Activated T-cell treated with anti-CD3 and anti-CD28 coated beads, Interleukin-2, amount 50 U/mL, for 24 hours (primary cell): ENCODE measurements around the gene EHD2.
A peak's percentile ranks its signal among the peaks of the same experiment; 100 is the strongest.
"Not testable (repeated sequence)": the region's sequence is repeated elsewhere in the genome, so short reads cannot be mapped to it uniquely, and the experiment has no call there.

Experiments
- DNase-seq: peaks from one replicate; pipeline ENCODE4 v3.0.0-alpha.2; 2020
- H3K27ac Mint-ChIP-seq: 2 replicates; pipeline ENCODE4 v1.8.0; 2020; ENCODE audit warnings: mild to moderate bottlenecking, mixed read lengths
- H3K27me3 Mint-ChIP-seq: 2 replicates; pipeline ENCODE4 v1.8.0; 2020; ENCODE audit warnings: mixed read lengths
- H3K36me3 Mint-ChIP-seq: 2 replicates; pipeline ENCODE4 v1.8.0; 2020; ENCODE audit warnings: low read depth, mixed read lengths
- H3K4me1 Mint-ChIP-seq: 2 replicates; pipeline ENCODE4 v1.8.0; 2020; ENCODE audit warnings: low read depth, mixed read lengths
- H3K4me3 Mint-ChIP-seq: 2 replicates; pipeline ENCODE4 v1.8.0; 2020; ENCODE audit warnings: mild to moderate bottlenecking, moderate library complexity, mixed read lengths
- H3K9me3 Mint-ChIP-seq: 2 replicates; pipeline ENCODE4 v1.8.0; 2020; ENCODE audit warnings: mixed read lengths

EHD2 gene

DNA sequence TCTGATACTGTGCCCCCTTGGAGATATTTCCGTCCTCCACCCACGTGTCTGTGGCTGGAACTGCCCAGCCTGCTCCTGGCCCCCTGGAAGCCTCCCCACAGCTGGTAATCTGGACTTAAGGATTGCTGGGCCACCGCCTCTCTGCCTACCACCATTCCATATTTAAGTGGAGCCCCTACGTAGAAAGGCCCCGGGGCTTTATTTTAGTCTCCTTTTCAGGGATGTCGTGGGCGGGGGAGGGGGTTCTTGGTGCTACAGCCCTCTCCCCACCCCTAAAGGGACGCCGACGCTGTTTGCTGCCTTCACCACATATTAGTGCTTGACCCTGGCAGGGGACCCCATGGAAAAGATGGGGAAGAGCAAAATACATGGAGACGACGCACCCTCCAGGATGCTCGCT lies 29.4 kb downstream of the EHD2 start:
- peaks cover 18% of the 10 kb centered on the region for H3K36me3 Mint-ChIP-seq
- peak overlapping the region; percentile 80 for H3K4me3 Mint-ChIP-seq
- no peak for DNase-seq
- H3K27me3 Mint-ChIP-seq: no peaks in the 10 kb centered on the region
- peaks cover 36% of the 10 kb centered on the region for H3K4me1 Mint-ChIP-seq
- H3K9me3 Mint-ChIP-seq: no peaks in the 10 kb centered on the region
- H3K27ac Mint-ChIP-seq: peak overlapping the region; percentile 97

DNA sequence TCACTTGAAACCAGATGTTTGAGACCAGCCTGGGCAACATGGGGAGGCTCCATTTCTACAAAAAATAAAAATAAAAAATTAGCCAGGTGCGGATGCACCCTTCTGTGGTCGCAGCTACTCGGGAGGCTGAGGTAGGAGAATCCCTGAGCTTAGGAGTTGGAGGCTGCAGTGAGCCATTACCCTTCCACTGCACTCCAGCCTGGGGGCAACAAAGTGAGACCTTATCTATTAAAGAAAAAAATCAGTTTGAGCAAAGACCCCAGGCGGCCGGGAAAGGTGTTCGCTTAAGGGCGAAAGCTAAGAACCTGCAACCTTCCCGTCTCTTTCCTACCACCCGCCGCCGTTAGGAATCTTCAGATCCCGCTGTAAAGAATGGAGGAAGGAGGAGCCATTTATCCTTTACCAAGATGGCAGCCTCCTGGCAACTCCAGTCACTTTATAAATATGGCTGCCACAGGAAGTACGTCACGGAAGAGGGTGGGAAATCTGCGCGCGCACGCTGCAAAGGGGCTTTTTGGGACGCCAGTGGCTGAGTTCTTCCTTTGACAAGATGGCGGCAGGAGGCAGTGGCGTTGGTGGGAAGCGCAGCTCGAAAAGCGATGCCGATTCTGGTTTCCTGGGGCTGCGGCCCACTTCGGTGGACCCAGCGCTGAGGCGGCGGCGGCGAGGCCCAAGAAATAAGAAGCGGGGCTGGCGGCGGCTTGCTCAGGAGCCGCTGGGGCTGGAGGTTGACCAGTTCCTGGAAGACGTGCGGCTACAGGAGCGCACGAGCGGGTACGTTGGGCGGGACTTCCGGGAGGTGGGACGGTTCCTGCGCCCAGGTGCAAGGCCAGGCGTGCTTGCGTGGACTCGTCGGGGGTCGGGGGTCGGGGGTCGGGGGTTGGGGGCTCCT lies 32.0 kb downstream of the EHD2 start, which contains the start of gene NOP53:
Gene NOP53 (plus strand): TSS at position 537 of the 892 bp plus-strand sequence. CDS start 14 bp downstream, at position 551.
- DNase-seq: peak; percentile 98
- H3K4me1 Mint-ChIP-seq: peaks cover 55% of the 10 kb centered on the region
- peaks cover 42% of the 10 kb centered on the region for H3K36me3 Mint-ChIP-seq
- no peaks in the 10 kb centered on the region for H3K27me3 Mint-ChIP-seq
- H3K9me3 Mint-ChIP-seq: no peaks in the 10 kb centered on the region
- peak within 1 kb of the TSS; percentile 100 for H3K27ac Mint-ChIP-seq
- peak within 1 kb of the TSS; percentile 100 for H3K4me3 Mint-ChIP-seq

DNA sequence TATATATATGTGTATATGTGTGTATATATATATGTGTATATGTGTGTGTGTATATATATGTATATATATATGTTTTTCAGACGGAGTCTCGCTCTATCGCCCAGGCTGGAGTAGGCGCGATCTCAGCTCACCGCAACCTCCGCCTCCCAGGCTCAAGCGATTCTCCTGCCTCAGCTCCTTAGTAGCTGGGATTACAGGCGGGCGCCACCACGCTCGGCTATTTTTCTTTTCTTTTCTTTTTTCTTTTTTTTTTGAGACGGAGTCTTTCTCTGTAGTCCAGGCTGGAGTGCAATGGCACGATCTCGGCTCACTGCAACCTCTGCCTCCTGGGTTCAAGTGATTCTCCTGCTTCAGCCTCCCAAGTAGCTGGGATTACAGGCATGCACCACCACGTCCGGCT lies 32.9 kb downstream of the EHD2 start:
- not testable (repeated sequence) for H3K27me3 Mint-ChIP-seq, DNase-seq, H3K9me3 Mint-ChIP-seq
- Mint-ChIP-seq H3K4me1 (peaks cover 58% of the 10 kb centered on the region), H3K36me3 (peaks cover 51% of the 10 kb centered on the region), H3K4me3 (peak overlapping the region; percentile 100), H3K27ac (peak overlapping the region; percentile 100)

DNA sequence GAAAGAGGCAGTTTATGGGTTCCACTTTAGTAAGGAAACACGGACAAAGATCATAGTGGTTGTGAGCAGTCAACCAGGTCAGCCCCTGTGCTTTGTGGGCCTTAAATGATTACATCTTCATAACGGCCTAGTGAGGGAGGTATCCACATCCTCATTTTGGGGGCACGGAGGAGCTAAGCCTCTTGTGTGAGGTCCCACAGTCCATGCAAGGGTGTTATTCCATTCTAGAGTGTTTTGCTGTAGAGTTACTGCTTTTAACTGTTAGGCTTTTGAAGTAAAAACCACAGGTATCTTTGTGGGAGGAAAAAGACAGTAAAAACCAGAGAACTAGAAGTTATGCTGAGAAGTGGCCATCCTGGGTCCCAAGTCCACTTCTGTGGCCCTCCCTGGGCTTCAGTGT lies 36.1 kb downstream of the EHD2 start:
- Mint-ChIP-seq H3K36me3 (peaks cover 83% of the 10 kb centered on the region), H3K4me3 (peak overlapping the region; percentile 51)

GRCh38 chr19:47750752-47751151 lies 37.5 kb downstream of the EHD2 start:
- no peak for DNase-seq
- Mint-ChIP-seq H3K27me3 (no peaks in the 10 kb centered on the region), H3K4me3 (no peak overlapping the region), H3K4me1 (peaks cover 33% of the 10 kb centered on the region), H3K27ac (peak overlapping the region; percentile 22), H3K36me3 (peaks cover 85% of the 10 kb centered on the region), H3K9me3 (no peaks in the 10 kb centered on the region)

More for the DNA sequence above, 36.1 kb downstream of the EHD2 start:
- peak overlapping the region; percentile 89 for H3K27ac Mint-ChIP-seq
- no peaks in the 10 kb centered on the region for H3K27me3 Mint-ChIP-seq
- H3K9me3 Mint-ChIP-seq: no peaks in the 10 kb centered on the region
- H3K4me1 Mint-ChIP-seq: peaks cover 40% of the 10 kb centered on the region
- no peak for DNase-seq

DNA sequence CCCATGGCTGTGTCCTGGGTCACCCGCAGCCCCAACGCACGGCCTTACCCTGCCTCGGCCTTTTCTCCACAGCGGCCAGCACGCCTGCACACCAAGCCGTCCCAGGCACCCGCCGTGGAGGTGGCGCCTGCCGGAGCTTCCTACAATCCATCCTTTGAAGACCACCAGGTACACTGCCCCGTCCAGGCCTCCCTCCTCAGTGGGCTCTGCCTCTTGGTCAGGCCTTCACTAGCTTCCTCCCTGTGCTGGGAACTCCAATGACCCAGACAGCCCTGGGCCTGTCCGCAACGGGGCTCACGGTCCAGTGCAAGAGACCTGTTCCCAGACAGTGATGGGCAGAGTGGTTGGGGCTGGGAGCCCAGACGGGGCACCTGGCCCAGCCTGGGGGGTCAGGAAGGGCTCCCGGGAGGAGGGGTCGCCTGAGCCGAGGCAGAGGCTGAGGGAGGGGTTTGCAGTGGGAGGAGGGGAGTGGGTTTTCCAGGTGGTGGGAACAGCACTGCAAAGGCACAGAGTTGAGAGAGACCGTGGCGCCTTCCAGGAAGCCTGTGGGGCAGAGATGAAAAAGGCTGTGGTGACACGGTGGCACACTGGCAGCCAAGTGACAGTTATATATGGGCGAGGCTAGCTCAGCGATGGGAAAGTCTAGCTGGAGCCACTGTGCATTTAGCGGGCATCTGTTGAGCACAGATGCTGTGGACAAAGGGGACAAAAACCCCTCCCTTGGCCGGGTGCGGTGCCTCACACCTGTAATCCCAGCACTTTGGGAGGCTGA lies 39.4 kb downstream of the EHD2 start:
- H3K4me3 Mint-ChIP-seq: no peak overlapping the region
- peak overlapping the region; percentile 55 for H3K27ac Mint-ChIP-seq
- no peaks in the 10 kb centered on the region for H3K9me3 Mint-ChIP-seq
- DNase-seq: no peak
- peaks cover 25% of the 10 kb centered on the region for H3K4me1 Mint-ChIP-seq
- peaks cover 92% of the 10 kb centered on the region for H3K36me3 Mint-ChIP-seq
- H3K27me3 Mint-ChIP-seq: no peaks in the 10 kb centered on the region

GRCh38 chr19:47754206-47755064 lies 41.2 kb downstream of the EHD2 start:
- Mint-ChIP-seq H3K27me3 (no peaks in the 10 kb centered on the region), H3K9me3 (no peaks in the 10 kb centered on the region), H3K4me1 (peaks cover 9% of the 10 kb centered on the region), H3K27ac (peak overlapping the region; percentile 74), H3K36me3 (peaks cover 93% of the 10 kb centered on the region), H3K4me3 (no peak overlapping the region)
- DNase-seq: no peak

GRCh38 chr19:47755065-47755761 lies 42.0 kb downstream of the EHD2 start:
- Mint-ChIP-seq H3K9me3 (no peaks in the 10 kb centered on the region), H3K4me3 (no peak overlapping the region), H3K36me3 (peaks cover 88% of the 10 kb centered on the region), H3K4me1 (peaks cover 6% of the 10 kb centered on the region), H3K27me3 (no peaks in the 10 kb centered on the region), H3K27ac (no peak overlapping the region)
- DNase-seq: no peak

DNA sequence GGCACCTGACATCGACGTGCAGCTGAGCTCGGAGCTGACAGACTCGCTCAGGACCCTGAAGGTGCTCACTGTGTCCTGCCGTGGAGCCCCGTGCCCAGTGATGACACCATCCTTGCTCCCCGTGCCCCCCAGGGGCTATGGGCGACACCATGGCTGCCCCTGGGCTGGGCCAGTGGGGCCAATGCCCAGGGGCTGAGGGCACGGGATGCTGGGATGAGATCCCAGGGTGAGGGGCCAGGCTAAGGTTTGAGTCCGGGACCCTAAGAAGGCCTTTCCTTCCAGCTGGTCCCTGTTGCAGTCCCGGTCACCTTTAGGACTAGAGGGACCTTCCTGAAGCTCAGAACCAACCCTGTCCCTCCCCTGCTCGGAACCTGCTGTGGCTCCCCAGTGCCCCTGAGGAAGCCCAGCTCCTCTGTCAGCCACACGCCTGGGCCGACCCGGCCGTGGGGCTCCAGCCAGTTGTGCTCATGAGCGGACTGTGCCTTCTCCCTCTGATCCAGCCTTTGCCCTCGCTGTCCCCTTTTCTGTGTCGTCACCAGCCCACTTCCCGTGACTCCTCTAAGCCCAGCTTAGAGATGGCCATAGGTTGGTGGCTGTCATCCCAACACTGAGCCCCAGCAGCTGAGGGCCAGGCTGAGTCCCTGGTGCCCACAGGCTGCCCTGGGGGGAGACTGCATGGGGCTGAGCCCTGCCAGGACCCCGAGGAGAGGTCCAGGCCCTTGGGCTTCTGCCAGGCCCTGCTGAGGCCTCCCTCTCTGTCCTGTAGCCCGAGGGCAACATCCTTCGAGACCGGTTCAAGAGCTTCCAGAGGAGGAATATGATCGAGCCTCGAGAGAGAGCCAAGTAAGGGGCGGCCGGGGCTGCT lies 42.8 kb downstream of the EHD2 start:
- Mint-ChIP-seq H3K4me1 (peaks cover 3% of the 10 kb centered on the region), H3K9me3 (no peaks in the 10 kb centered on the region), H3K27me3 (no peaks in the 10 kb centered on the region), H3K4me3 (no peak overlapping the region), H3K36me3 (peaks cover 85% of the 10 kb centered on the region), H3K27ac (peak overlapping the region; percentile 22)
- DNase-seq: no peak

DNA sequence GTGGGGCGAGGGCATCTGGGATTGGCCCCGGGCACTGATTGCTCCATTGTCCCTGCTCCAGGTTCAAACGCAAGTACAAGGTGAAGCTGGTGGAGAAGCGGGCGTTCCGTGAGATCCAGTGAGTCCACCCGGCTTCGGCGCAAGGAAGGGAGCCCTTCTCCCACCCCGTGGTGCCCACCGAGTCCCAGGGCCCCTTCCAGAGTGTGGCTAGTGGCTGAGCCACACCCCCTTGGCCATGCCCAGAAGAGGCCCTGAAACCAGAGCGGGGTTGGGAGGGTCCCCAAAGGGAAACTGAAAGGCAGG lies 43.4 kb downstream of the EHD2 start:
- no peaks in the 10 kb centered on the region for H3K9me3 Mint-ChIP-seq
- H3K36me3 Mint-ChIP-seq: peaks cover 79% of the 10 kb centered on the region
- DNase-seq: no peak
- peak overlapping the region; percentile 22 for H3K27ac Mint-ChIP-seq
- H3K4me1 Mint-ChIP-seq: peaks cover 3% of the 10 kb centered on the region
- no peaks in the 10 kb centered on the region for H3K27me3 Mint-ChIP-seq
- H3K4me3 Mint-ChIP-seq: no peak overlapping the region

GRCh38 chr19:47756953-47757608 lies 43.9 kb downstream of the EHD2 start:
- Mint-ChIP-seq H3K9me3 (no peaks in the 10 kb centered on the region), H3K4me1 (peaks cover 3% of the 10 kb centered on the region), H3K27ac (no peak overlapping the region), H3K27me3 (no peaks in the 10 kb centered on the region), H3K4me3 (no peak overlapping the region), H3K36me3 (peaks cover 74% of the 10 kb centered on the region)
- DNase-seq: no peak

DNA sequence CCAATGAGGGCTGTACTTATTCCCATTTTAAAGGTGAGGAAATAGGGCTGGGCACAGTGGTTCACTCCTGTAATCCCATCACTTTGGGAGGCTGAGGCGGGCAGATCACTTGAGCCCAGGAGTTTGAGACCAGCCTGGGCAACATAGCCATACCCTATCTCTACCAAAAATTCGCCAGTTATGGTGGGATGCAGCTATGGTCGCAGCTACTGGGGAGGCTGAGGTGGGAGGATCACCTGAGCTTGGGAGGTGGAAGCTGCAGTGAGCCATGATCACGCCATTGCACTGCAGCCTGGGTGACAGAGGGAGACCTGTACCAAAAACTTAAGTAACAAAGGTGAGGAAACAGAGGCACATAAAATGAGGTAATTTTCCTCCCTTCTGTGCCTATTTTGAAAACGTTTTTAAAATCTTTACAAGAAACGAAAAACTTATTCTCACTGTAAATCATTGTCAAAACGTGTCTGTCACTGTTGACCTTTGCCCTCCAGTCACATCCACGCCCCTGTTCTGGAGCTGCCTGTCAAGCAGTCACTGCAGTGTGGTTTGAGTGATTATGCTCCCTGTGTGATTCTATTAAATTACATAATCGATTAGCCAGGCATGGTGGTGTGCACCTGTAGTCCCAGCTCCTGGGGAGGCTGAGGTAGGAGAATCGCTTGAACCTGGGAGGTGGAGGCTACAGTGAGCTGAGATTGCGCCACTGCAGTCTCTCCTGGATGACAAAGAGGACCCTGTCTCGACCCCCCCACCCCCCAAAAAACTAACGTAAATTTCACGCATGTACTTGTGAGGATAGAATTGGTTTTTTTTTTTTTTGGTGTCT lies 44.6 kb downstream of the EHD2 start:
- H3K4me1 Mint-ChIP-seq: peaks cover 3% of the 10 kb centered on the region
- H3K27me3 Mint-ChIP-seq: no peaks in the 10 kb centered on the region
- H3K9me3 Mint-ChIP-seq: no peaks in the 10 kb centered on the region
- H3K4me3 Mint-ChIP-seq: no peak overlapping the region
- no peak for DNase-seq
- H3K36me3 Mint-ChIP-seq: peaks cover 66% of the 10 kb centered on the region
- H3K27ac Mint-ChIP-seq: no peak overlapping the region
